DLD1 (cell line): Measurements from ENCODE around the gene NXPE2.

Experiments
- in situ Hi-C: cut with HindIII; loops from 2 replicates; pipeline ENCODE4 v1.10.0; 2017; ENCODE audit warnings: low sequenced_read_pairs

Gene NXPE2

GRCh38 chr11:114738954-114739353 lies 60.6 kb downstream of the NXPE2 start:
- in situ Hi-C loops: no loop called here

- in situ Hi-C loops: no loop called here
Measured at GRCh38 chr11:114745150-114745671, 66.9 kb downstream of the NXPE2 start.

- in situ Hi-C loops: no loop called here
Measured at GRCh38 chr11:114746013-114746412, 67.7 kb downstream of the NXPE2 start.
